B cell (primary cell): ENCODE data around the gene PTPRT. TPM values are rescaled to one million over a fixed set of nuclear protein-coding genes. Genes with fewer than 3 reads are reported as not detected.

ENCODE experiments used
- ATAC-seq: fragments of 200-7000 bp; cut with Tn5 transposase; one replicate; pipeline ENCODE4 v1.10.0; 2021; ENCODE audit warnings: low read depth, mild to moderate bottlenecking, moderate number of reproducible peaks, moderate library complexity
- CTCF ChIA-PET: fragments of 350-600 bp; sonication (Branson Sonifier 250); formaldehyde crosslinking; loops from one replicate; lab custom pipeline; 2021; ENCODE audit warnings: antibody characterized with exemption, inconsistent platforms; lab: Charles Lee
- POLR2A ChIA-PET: fragments of 350-600 bp; sonication (Branson Sonifier 250); formaldehyde crosslinking; loops from one replicate; lab custom pipeline; 2021; ENCODE audit warnings: antibody characterized with exemption; lab: Charles Lee
- DNase-seq: peaks from one replicate; pipeline ENCODE4 v3.0.0; 2013
- H2AFZ ChIP-seq: 2 replicates; pipeline ENCODE4 v1.6.1; 2012; ENCODE audit warnings: mild to moderate bottlenecking, low read depth, low read length; ENCODE audit not compliant: insufficient read depth, poor library complexity, severe bottlenecking
- H3K27ac ChIP-seq, 2 donors: 1 replicate in 1 of 2; 2 replicates in 1 of 2; pipeline ENCODE4 v1.5.1; 2012 to 2013; ENCODE audit warnings: low read length in 2 of 2, mild to moderate bottlenecking in 2 of 2, moderate library complexity in 1 of 2
- H3K27me3 ChIP-seq, 4 experiments: fragments of 200-600 bp in 1 of 4; sonication (generic) in 1 of 4; replicated peaks in 1 of 4; 1 replicate in 2 of 4; 2 replicates in 2 of 4; pipeline versions ENCODE4 v1.6.1 to v1.7.0; 2013 to 2016; ENCODE audit warnings: low read length in 3 of 4, mild to moderate bottlenecking in 2 of 4, mixed read lengths in 1 of 4, moderate library complexity in 1 of 4; ENCODE audit not compliant: insufficient read depth in 4 of 4, control insufficient read depth in 3 of 4; ENCODE audit errors: control extremely low read depth in 1 of 4
- H3K36me3 ChIP-seq, 2 experiments: replicated peaks in 1 of 2; 1 replicate in 1 of 2; 2 replicates in 1 of 2; pipeline versions ENCODE4 v1.6.1 to v1.7.1; 2013; ENCODE audit warnings: low read length in 1 of 2; ENCODE audit not compliant: insufficient read depth in 2 of 2, control insufficient read depth in 1 of 2; ENCODE audit errors: control extremely low read depth in 1 of 2, extremely low read depth in 1 of 2
- H3K4me1 ChIP-seq, 2 donors: fragments of 200-600 bp in 1 of 2; sonication (generic) in 1 of 2; 1 replicate in 1 of 2; 2 replicates in 1 of 2; pipeline versions ENCODE4 v1.5.1 to v1.6.1; 2013 to 2017; ENCODE audit warnings: low read length in 2 of 2; ENCODE audit not compliant: control insufficient read depth in 2 of 2, insufficient read depth in 2 of 2
- H3K4me2 ChIP-seq: replicated peaks from 2 replicates; pipeline ENCODE3; 2012; ENCODE audit warnings: mild to moderate bottlenecking, low read depth, low read length; ENCODE audit not compliant: poor library complexity, severe bottlenecking
- H3K4me3 ChIP-seq, 5 experiments: fragments of 200-600 bp in 1 of 5; sonication (generic) in 1 of 5; 1 replicate in 3 of 5; 2 replicates in 2 of 5; pipeline versions ENCODE4 v1.5.1 to v1.7.0; 2011 to 2016; ENCODE audit warnings: low read length in 4 of 5, mild to moderate bottlenecking in 4 of 5, low read depth in 2 of 5, control low read depth in 1 of 5, moderate library complexity in 1 of 5; ENCODE audit not compliant: insufficient read depth in 1 of 5; ENCODE audit errors: control extremely low read depth in 1 of 5, extremely low read depth in 1 of 5
- H3K79me2 ChIP-seq: fragments of 200-600 bp; sonication (generic); one replicate; pipeline ENCODE4 v1.6.0; 2016; ENCODE audit warnings: low read length; ENCODE audit not compliant: control insufficient read depth, insufficient read depth
- H3K9ac ChIP-seq: fragments of 200-600 bp; sonication (generic); 2 replicates; pipeline ENCODE4 v1.6.1; 2017; ENCODE audit warnings: mild to moderate bottlenecking, low read length, moderate library complexity
- H3K9me3 ChIP-seq, 3 donors: one replicate each; pipeline versions ENCODE4 v1.6.1 to v1.7.1; 2013; ENCODE audit warnings: low read length in 2 of 3; ENCODE audit not compliant: control insufficient read depth in 2 of 3, insufficient read depth in 1 of 3; ENCODE audit errors: control extremely low read depth in 1 of 3
- H4K20me1 ChIP-seq: 2 replicates; pipeline ENCODE4 v1.6.0; 2012; ENCODE audit warnings: mild to moderate bottlenecking, low read length; ENCODE audit not compliant: insufficient read depth, control insufficient read depth, poor library complexity, severe bottlenecking
- H3K27ac Mint-ChIP-seq: one replicate; pipeline ENCODE4 v1.8.0; 2021; ENCODE audit warnings: mixed read lengths
- H3K27me3 Mint-ChIP-seq: one replicate; pipeline ENCODE4 v1.8.0; 2021; ENCODE audit warnings: mixed read lengths
- H3K4me1 Mint-ChIP-seq: one replicate; pipeline ENCODE4 v1.8.0; 2021; ENCODE audit warnings: mixed read lengths
- H3K4me3 Mint-ChIP-seq: one replicate; pipeline ENCODE4 v1.8.0; 2021; ENCODE audit warnings: mixed read lengths
- H3K9me3 Mint-ChIP-seq: one replicate; pipeline ENCODE4 v1.8.0; 2022; ENCODE audit warnings: mixed read lengths; ENCODE audit not compliant: insufficient read depth
- EZH2 ChIP-seq: IDR thresholded peaks from 2 replicates; pipeline ENCODE4 v1.6.1; 2012; ENCODE audit warnings: borderline replicate concordance, low read depth, mild to moderate bottlenecking, moderate library complexity, low read length; ENCODE audit not compliant: insufficient read depth, poor library complexity, severe bottlenecking
- WGBS: methylation state at CpG from one replicate; pipeline ENCODE4 v1.1.5; 2013; ENCODE audit warnings: missing lambda C conversion rate; ENCODE audit not compliant: insufficient coverage; 5-methylcytosine and 5-hydroxymethylcytosine counted together
- intact Hi-C: fragments of 100-400 bp; cut with micrococcal nuclease; formaldehyde crosslinking; loops from one replicate; pipeline ENCODE4 v1.10.0; 2022
- polyA plus RNA-seq: library from polyadenylated mRNA; depleted of rRNA; stranded (reverse); fragments of >200 nt; gene quantifications from 2 replicates; pipeline ENCODE4 v1.2.3, GENCODE V29; 2012
- total RNA-seq, 2 donors: library from RNA; stranded (reverse); fragments of 120-200 nt in 1 of 2; gene quantifications; 1 replicate in 1 of 2; 2 replicates in 1 of 2; pipeline versions ENCODE4 v1.2.3 to v1.2.4, GENCODE V29; 2013 to 2022
- TF ChIP-seq, protein P1 (sequence below): fragments of 200-600 bp; IDR thresholded peaks from one replicate; pipeline ENCODE4 v1.8.0; 2022; ENCODE audit warnings: antibody characterized with exemption, mild to moderate bottlenecking

The PTPRT gene
- total and polyA plus RNA-seq, 2 donors (not counting 1 experiment from before 2014, with no cell fraction given), result not detected

- 80% methylated on average over 6 of the region's 11 CpGs for WGBS
- H3K4me1 Mint-ChIP-seq, result no peaks in the 10 kb centered on the region
- ChIA-PET CTCF (no interaction called here), POLR2A (no interaction called here)
- Histone ChIP-seq H3K4me2 (no peak overlapping the region), H3K9me3 (peaks cover 0 to 9% (median 0%) of the 10 kb centered on the region in 3 donors), H3K9ac (no peak overlapping the region), H2AFZ (no peak overlapping the region), H3K79me2 (no peaks in the 10 kb centered on the region), H3K36me3 (no peaks in the 10 kb centered on the region), H3K27me3 (no peaks in the 10 kb centered on the region), H3K4me3 (no peak overlapping the region), H3K27ac (no peak overlapping the region), H3K4me1 (no peaks in the 10 kb centered on the region), H4K20me1 (no peaks in the 10 kb centered on the region)
- DNase-seq, result no peak
- H3K4me3 Mint-ChIP-seq, result no peak overlapping the region
- no peak overlapping the region for H3K27ac Mint-ChIP-seq
- no peaks in the 10 kb centered on the region for H3K9me3 Mint-ChIP-seq
- intact Hi-C loops, result no loop called here
- no peak for TF ChIP-seq EZH2
- TF ChIP-seq, protein P1, sequence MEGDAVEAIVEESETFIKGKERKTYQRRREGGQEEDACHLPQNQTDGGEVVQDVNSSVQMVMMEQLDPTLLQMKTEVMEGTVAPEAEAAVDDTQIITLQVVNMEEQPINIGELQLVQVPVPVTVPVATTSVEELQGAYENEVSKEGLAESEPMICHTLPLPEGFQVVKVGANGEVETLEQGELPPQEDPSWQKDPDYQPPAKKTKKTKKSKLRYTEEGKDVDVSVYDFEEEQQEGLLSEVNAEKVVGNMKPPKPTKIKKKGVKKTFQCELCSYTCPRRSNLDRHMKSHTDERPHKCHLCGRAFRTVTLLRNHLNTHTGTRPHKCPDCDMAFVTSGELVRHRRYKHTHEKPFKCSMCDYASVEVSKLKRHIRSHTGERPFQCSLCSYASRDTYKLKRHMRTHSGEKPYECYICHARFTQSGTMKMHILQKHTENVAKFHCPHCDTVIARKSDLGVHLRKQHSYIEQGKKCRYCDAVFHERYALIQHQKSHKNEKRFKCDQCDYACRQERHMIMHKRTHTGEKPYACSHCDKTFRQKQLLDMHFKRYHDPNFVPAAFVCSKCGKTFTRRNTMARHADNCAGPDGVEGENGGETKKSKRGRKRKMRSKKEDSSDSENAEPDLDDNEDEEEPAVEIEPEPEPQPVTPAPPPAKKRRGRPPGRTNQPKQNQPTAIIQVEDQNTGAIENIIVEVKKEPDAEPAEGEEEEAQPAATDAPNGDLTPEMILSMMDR, result no peak
- no peaks in the 10 kb centered on the region for H3K27me3 Mint-ChIP-seq
- ATAC-seq, result no peak
These were observed 394.5 kb downstream of the PTPRT start for GRCh38 chr20:42795111-42795695.

DNA sequence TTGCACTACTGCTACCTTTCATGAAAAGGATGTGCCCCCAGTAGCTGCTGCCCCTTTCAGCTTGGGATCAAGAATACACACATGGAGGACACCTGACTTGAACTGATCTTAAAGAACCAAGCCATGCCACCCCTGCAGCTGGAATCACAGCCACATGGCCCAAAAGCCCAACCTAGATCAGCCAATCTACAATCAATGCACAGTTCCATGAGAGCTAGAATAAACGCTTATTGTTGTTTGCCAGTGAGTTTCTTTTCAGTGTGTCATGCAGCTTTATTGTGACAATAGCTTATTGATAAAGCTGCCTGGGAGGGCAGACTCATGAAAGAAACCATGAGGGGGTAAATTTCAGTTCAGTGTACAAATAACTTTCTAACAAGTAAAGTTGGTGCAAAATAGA lies 397.7 kb downstream of the PTPRT start:
- CTCF ChIA-PET, result no interaction called here
- no peak overlapping the region for H3K27ac ChIP-seq
- no peak overlapping the region for H3K4me2 ChIP-seq
- H3K36me3 ChIP-seq, result no peaks in the 10 kb centered on the region
- H2AFZ ChIP-seq, result no peak overlapping the region
- no peak overlapping the region for H3K27ac Mint-ChIP-seq
- H3K9me3 Mint-ChIP-seq, result no peaks in the 10 kb centered on the region
- no peak for DNase-seq
- H3K4me3 ChIP-seq, result no peak overlapping the region
- no CpG with 5 or more reads among the region's 1 CpG for WGBS
- H3K4me1 Mint-ChIP-seq, result no peaks in the 10 kb centered on the region
- peaks cover 0 to 9% (median 0%) of the 10 kb centered on the region in 3 donors for H3K9me3 ChIP-seq
- H3K27me3 Mint-ChIP-seq, result no peaks in the 10 kb centered on the region
- POLR2A ChIA-PET, result no interaction called here
- H3K9ac ChIP-seq, result no peak overlapping the region
- H3K79me2 ChIP-seq, result no peaks in the 10 kb centered on the region
- intact Hi-C loops, result no loop called here
- no peak overlapping the region for H3K4me3 Mint-ChIP-seq
- ATAC-seq, result no peak
- H3K27me3 ChIP-seq, result no peaks in the 10 kb centered on the region
- no peaks in the 10 kb centered on the region for H4K20me1 ChIP-seq
- no peak for TF ChIP-seq EZH2
- TF ChIP-seq, protein P1, result no peak
- no peaks in the 10 kb centered on the region for H3K4me1 ChIP-seq
